ENCODE data around the gene NUDT5.
A peak's percentile ranks its signal among the peaks of the same experiment; 100 is the strongest.

Gene NUDT5

GRCh38 chr10:12130237-12130872 is 65.3 kb downstream of the NUDT5 start:
- in situ Hi-C loops (cut with MboI; ENCODE audit: low pct_unique_long_range_greater_than_20kb, low sequenced_read_pairs, unreplicated experiment) = no loop called here
- peak; percentile 76 for DNase-seq (ENCODE audit: low spot score)
- peak; percentile 49 for TF ChIP-seq CTCF (IDR thresholded peaks at IDR 0.05; ENCODE audit: extremely low read depth, insufficient read depth, missing control alignments)

- no peak for TF ChIP-seq CTCF (IDR thresholded peaks at IDR 0.05; ENCODE audit: extremely low read depth, insufficient read depth, missing control alignments)
- in situ Hi-C loops (cut with MboI; ENCODE audit: low pct_unique_long_range_greater_than_20kb, low sequenced_read_pairs, unreplicated experiment) = no loop called here
- DNase-seq (ENCODE audit: low spot score) = peak; percentile 100
Measured at GRCh38 chr10:12129222-12130111, 66.2 kb downstream of the NUDT5 start, which contains the start of gene SEC61A2. SEC61A2 (plus strand) TSS chr10:12129677; CDS start chr10:12129788, 111 bp downstream.

GRCh38 chr10:12121673-12122072 is 74.0 kb downstream of the NUDT5 start:
- in situ Hi-C loops (cut with MboI; ENCODE audit: low pct_unique_long_range_greater_than_20kb, low sequenced_read_pairs, unreplicated experiment) = no loop called here
- TF ChIP-seq CTCF (IDR thresholded peaks at IDR 0.05; ENCODE audit: extremely low read depth, insufficient read depth, missing control alignments) = no peak
- DNase-seq (ENCODE audit: low spot score) = peak; percentile 73
